Liver (tissue), 9 donors: Measurements from ENCODE around the gene OTOP2. TPM values are rescaled to one million over a fixed set of nuclear protein-coding genes. Genes with fewer than 3 reads are reported as not detected.

ENCODE experiments used
- DNase-seq: peaks from one replicate; pipeline ENCODE4 v3.0.0-alpha.2; 2017; ENCODE audit warnings: low spot score
- H3K27ac ChIP-seq, 2 donors: one replicate each; pipeline ENCODE4 v1.7.0; 2013; ENCODE audit warnings: inconsistent platforms in 2 of 2, low read length in 2 of 2, control low read depth in 1 of 2, low read depth in 1 of 2, mild to moderate bottlenecking in 1 of 2
- H3K27me3 ChIP-seq, 4 donors: one replicate each; pipeline versions ENCODE4 v1.6.1 to v1.7.0; 2013; ENCODE audit warnings: low read length in 3 of 4, inconsistent platforms in 1 of 4, mild to moderate bottlenecking in 1 of 4, moderate library complexity in 1 of 4; ENCODE audit not compliant: control insufficient read depth in 4 of 4, insufficient read depth in 4 of 4
- H3K36me3 ChIP-seq, 4 donors: one replicate each; pipeline versions ENCODE4 v1.6.1 to v1.7.0; 2013; ENCODE audit warnings: low read length in 3 of 4, mild to moderate bottlenecking in 3 of 4, low read depth in 1 of 4, moderate library complexity in 1 of 4; ENCODE audit not compliant: control insufficient read depth in 4 of 4, insufficient read depth in 3 of 4
- H3K4me1 ChIP-seq, 4 donors: one replicate each; pipeline versions ENCODE4 v1.6.1 to v1.7.0; 2013; ENCODE audit warnings: low read length in 3 of 4, mild to moderate bottlenecking in 3 of 4, moderate library complexity in 1 of 4; ENCODE audit not compliant: control insufficient read depth in 4 of 4, insufficient read depth in 4 of 4
- H3K4me3 ChIP-seq, 3 donors: one replicate each; pipeline versions ENCODE4 v1.6.1 to v1.7.0; 2013; ENCODE audit warnings: low read length in 3 of 3, control low read depth in 1 of 3, low read depth in 1 of 3, mild to moderate bottlenecking in 1 of 3
- H3K9ac ChIP-seq, 2 donors: one replicate each; pipeline ENCODE4 v1.7.0; 2013; ENCODE audit warnings: low read length in 2 of 2, mild to moderate bottlenecking in 2 of 2, moderate library complexity in 2 of 2, control low read depth in 1 of 2, low read depth in 1 of 2
- H3K9me3 ChIP-seq, 4 donors: one replicate each; pipeline versions ENCODE4 v1.6.1 to v1.7.0; 2013; ENCODE audit warnings: low read length in 3 of 4; ENCODE audit not compliant: control insufficient read depth in 4 of 4
- ATF3 ChIP-seq: IDR thresholded peaks from 2 replicates; pipeline ENCODE4 v1.6.1; 2016; ENCODE audit warnings: antibody characterized with exemption
- FOXA1 ChIP-seq: IDR thresholded peaks from 2 replicates; pipeline ENCODE4 v1.6.1; 2016; ENCODE audit warnings: antibody characterized with exemption
- GABPA ChIP-seq, 2 donors: IDR thresholded peaks in 1 of 2; conservative IDR thresholded peaks in 1 of 2; 2 replicates each; pipeline ENCODE4 v1.6.1; 2016; ENCODE audit warnings: antibody characterized with exemption in 2 of 2, mild to moderate bottlenecking in 1 of 2, moderate library complexity in 1 of 2
- HNF4A ChIP-seq, 2 donors: conservative IDR thresholded peaks; 2 replicates each; pipeline ENCODE4 v1.6.1; 2016; ENCODE audit warnings: antibody characterized with exemption in 2 of 2, mild to moderate bottlenecking in 2 of 2
- HNF4G ChIP-seq: IDR thresholded peaks from 2 replicates; pipeline ENCODE4 v1.6.1; 2016; ENCODE audit warnings: antibody characterized with exemption
- JUND ChIP-seq, 2 donors: IDR thresholded peaks; 2 replicates each; pipeline ENCODE4 v1.6.1; 2016; ENCODE audit warnings: antibody characterized with exemption in 2 of 2
- NR2F2 ChIP-seq: IDR thresholded peaks from 2 replicates; pipeline ENCODE4 v1.6.1; 2016; ENCODE audit warnings: antibody characterized with exemption
- RAD21 ChIP-seq, 2 donors: IDR thresholded peaks; 2 replicates each; pipeline ENCODE4 v1.6.1; 2016; ENCODE audit warnings: antibody characterized with exemption in 2 of 2, mild to moderate bottlenecking in 2 of 2
- RXRA ChIP-seq, 2 donors: IDR thresholded peaks; 2 replicates each; pipeline ENCODE4 v1.6.1; 2017 to 2018; ENCODE audit warnings: antibody characterized with exemption in 2 of 2, mild to moderate bottlenecking in 1 of 2
- SP1 ChIP-seq: IDR thresholded peaks from 2 replicates; pipeline ENCODE4 v1.6.1; 2018; ENCODE audit warnings: antibody characterized with exemption, mild to moderate bottlenecking
- TAF1 ChIP-seq: conservative IDR thresholded peaks from 2 replicates; pipeline ENCODE4 v1.6.1; 2016; ENCODE audit warnings: antibody characterized with exemption, mild to moderate bottlenecking
- YY1 ChIP-seq: IDR thresholded peaks from 2 replicates; pipeline ENCODE4 v1.6.1; 2016; ENCODE audit warnings: antibody characterized with exemption, mild to moderate bottlenecking
- WGBS: extraction: QIAGEN DNeasy Blood & Tissue Kit; methylation state at CpG from one replicate; pipeline ENCODE4 v1.1.7; 2013; 5-methylcytosine and 5-hydroxymethylcytosine counted together
- polyA plus RNA-seq, 2 donors: library from polyadenylated mRNA; stranded (reverse) in 1 of 2; unstranded in 1 of 2; fragments of 200-250 nt in 1 of 2; fragments of >200 nt in 1 of 2; fragmentation: Nextera tagmentation in 1 of 2; extraction: Ambion mirVana in 1 of 2; gene quantifications; one replicate each; pipeline versions ENCODE4 v1.2.1 to v1.2.3, GENCODE V29; 2013 to 2015
- total RNA-seq, 2 donors: library from RNA; depleted of rRNA; stranded (reverse); fragments of >200 nt; gene quantifications; one replicate each; pipeline ENCODE4 v1.2.3, GENCODE V29; 2014
- TF ChIP-seq, protein P1 (sequence below): IDR thresholded peaks from 2 replicates; pipeline ENCODE4 v1.6.1; 2016; ENCODE audit warnings: antibody characterized with exemption
- TF ChIP-seq, protein P2 (sequence below): fragments of 150-350 bp; IDR thresholded peaks from 2 replicates; pipeline ENCODE4 v1.5.1; 2017; ENCODE audit warnings: improper control_type of control experiment, low read depth, low read length; ENCODE audit not compliant: missing input control
- TF ChIP-seq, protein P3 (sequence below): IDR thresholded peaks from 2 replicates; pipeline ENCODE4 v1.6.1; 2016; ENCODE audit warnings: antibody characterized with exemption
- TF ChIP-seq, protein P4 (sequence below): IDR thresholded peaks from 2 replicates; pipeline ENCODE4 v1.6.1; 2016; ENCODE audit warnings: antibody characterized with exemption, mild to moderate bottlenecking
- donor health status: healthy.
- donor health status: healthy.
- donor health status: healthy.
- donor health status: healthy.
- donor health status: healthy.

The OTOP2 gene
- total and polyA plus RNA-seq, 4 donors: not detected

- H3K9me3 ChIP-seq: no peaks in the 10 kb centered on the region
- DNase-seq: no peak
- H3K9ac ChIP-seq: no peak overlapping the region
- H3K4me1 ChIP-seq: peaks cover 2 to 8% (median 6%) of the 10 kb centered on the region in 4 donors
- WGBS: 63% methylated on average over 3 of the region's 3 CpGs
- H3K27ac ChIP-seq: no peak overlapping the region
- no peak overlapping the region for H3K4me3 ChIP-seq
- no peaks in the 10 kb centered on the region for H3K36me3 ChIP-seq
- H3K27me3 ChIP-seq: peaks cover 0 to 12% (median 5%) of the 10 kb centered on the region in 4 donors
- TF ChIP-seq, protein P1, sequence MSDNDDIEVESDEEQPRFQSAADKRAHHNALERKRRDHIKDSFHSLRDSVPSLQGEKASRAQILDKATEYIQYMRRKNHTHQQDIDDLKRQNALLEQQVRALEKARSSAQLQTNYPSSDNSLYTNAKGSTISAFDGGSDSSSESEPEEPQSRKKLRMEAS: no peak
- TF ChIP-seq HNF4A (conservative IDR thresholded peaks at IDR 0.05) (no peak), GABPA (IDR thresholded peaks at IDR 0.05 in 1 of 2, conservative IDR thresholded peaks at IDR 0.05 in 1 of 2) (no peak), RXRA (IDR thresholded peaks at IDR 0.05) (no peak), ATF3 (no peak)
- TF ChIP-seq, protein P2, sequence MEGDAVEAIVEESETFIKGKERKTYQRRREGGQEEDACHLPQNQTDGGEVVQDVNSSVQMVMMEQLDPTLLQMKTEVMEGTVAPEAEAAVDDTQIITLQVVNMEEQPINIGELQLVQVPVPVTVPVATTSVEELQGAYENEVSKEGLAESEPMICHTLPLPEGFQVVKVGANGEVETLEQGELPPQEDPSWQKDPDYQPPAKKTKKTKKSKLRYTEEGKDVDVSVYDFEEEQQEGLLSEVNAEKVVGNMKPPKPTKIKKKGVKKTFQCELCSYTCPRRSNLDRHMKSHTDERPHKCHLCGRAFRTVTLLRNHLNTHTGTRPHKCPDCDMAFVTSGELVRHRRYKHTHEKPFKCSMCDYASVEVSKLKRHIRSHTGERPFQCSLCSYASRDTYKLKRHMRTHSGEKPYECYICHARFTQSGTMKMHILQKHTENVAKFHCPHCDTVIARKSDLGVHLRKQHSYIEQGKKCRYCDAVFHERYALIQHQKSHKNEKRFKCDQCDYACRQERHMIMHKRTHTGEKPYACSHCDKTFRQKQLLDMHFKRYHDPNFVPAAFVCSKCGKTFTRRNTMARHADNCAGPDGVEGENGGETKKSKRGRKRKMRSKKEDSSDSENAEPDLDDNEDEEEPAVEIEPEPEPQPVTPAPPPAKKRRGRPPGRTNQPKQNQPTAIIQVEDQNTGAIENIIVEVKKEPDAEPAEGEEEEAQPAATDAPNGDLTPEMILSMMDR: no peak
Measured at GRCh38 chr17:74925242-74925641, 1.2 kb downstream of the OTOP2 start.

DNA sequence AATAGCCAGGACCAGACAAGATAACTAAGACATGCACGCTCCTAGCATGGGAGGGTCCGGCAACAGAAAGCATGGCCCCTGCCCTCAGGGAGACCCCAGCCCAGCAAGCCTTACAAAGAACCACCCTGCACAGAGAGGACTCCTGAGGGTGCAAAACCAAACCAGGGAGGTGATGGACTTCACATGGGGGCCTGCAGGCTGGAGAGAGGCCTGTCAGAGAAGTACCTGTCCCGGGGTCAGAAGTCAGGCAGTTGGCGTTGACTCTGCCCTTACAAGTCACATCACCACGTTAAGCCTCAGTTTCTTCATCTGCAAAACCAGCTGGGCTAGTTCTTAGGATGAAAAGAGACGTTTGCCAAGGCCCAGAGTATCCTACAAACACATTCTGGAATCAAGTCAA, 4.7 kb downstream of the OTOP2 start:
- no peak overlapping the region for H3K27ac ChIP-seq
- H3K27me3 ChIP-seq: peaks cover 3 to 11% (median 7%) of the 10 kb centered on the region in 4 donors
- H3K4me1 ChIP-seq: peaks cover under 1 to 6% (median 3%) of the 10 kb centered on the region in 4 donors
- 79% methylated on average over 6 of the region's 6 CpGs for WGBS
- no peak overlapping the region for H3K9ac ChIP-seq
- H3K4me3 ChIP-seq: no peak overlapping the region
- TF ChIP-seq NR2F2: no peak
- TF ChIP-seq YY1: no peak
- no peak for TF ChIP-seq SP1
- TF ChIP-seq, protein P1: no peak
- no peak for TF ChIP-seq TAF1
- TF ChIP-seq, protein P2: no peak
- TF ChIP-seq ATF3: no peak
- no peak for TF ChIP-seq RAD21 (IDR thresholded peaks at IDR 0.05)
- no peak for TF ChIP-seq JUND (IDR thresholded peaks at IDR 0.05)
- TF ChIP-seq FOXA1: no peak
- TF ChIP-seq GABPA (IDR thresholded peaks at IDR 0.05 in 1 of 2, conservative IDR thresholded peaks at IDR 0.05 in 1 of 2): no peak
- TF ChIP-seq HNF4G: no peak
- TF ChIP-seq, protein P3, sequence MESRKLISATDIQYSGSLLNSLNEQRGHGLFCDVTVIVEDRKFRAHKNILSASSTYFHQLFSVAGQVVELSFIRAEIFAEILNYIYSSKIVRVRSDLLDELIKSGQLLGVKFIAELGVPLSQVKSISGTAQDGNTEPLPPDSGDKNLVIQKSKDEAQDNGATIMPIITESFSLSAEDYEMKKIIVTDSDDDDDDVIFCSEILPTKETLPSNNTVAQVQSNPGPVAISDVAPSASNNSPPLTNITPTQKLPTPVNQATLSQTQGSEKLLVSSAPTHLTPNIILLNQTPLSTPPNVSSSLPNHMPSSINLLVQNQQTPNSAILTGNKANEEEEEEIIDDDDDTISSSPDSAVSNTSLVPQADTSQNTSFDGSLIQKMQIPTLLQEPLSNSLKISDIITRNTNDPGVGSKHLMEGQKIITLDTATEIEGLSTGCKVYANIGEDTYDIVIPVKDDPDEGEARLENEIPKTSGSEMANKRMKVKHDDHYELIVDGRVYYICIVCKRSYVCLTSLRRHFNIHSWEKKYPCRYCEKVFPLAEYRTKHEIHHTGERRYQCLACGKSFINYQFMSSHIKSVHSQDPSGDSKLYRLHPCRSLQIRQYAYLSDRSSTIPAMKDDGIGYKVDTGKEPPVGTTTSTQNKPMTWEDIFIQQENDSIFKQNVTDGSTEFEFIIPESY: no peak
- TF ChIP-seq, protein P4, sequence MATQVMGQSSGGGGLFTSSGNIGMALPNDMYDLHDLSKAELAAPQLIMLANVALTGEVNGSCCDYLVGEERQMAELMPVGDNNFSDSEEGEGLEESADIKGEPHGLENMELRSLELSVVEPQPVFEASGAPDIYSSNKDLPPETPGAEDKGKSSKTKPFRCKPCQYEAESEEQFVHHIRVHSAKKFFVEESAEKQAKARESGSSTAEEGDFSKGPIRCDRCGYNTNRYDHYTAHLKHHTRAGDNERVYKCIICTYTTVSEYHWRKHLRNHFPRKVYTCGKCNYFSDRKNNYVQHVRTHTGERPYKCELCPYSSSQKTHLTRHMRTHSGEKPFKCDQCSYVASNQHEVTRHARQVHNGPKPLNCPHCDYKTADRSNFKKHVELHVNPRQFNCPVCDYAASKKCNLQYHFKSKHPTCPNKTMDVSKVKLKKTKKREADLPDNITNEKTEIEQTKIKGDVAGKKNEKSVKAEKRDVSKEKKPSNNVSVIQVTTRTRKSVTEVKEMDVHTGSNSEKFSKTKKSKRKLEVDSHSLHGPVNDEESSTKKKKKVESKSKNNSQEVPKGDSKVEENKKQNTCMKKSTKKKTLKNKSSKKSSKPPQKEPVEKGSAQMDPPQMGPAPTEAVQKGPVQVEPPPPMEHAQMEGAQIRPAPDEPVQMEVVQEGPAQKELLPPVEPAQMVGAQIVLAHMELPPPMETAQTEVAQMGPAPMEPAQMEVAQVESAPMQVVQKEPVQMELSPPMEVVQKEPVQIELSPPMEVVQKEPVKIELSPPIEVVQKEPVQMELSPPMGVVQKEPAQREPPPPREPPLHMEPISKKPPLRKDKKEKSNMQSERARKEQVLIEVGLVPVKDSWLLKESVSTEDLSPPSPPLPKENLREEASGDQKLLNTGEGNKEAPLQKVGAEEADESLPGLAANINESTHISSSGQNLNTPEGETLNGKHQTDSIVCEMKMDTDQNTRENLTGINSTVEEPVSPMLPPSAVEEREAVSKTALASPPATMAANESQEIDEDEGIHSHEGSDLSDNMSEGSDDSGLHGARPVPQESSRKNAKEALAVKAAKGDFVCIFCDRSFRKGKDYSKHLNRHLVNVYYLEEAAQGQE: no peak
- TF ChIP-seq HNF4A (conservative IDR thresholded peaks at IDR 0.05): no peak
- no peak for TF ChIP-seq RXRA (IDR thresholded peaks at IDR 0.05)
- no peak for DNase-seq
- H3K36me3 ChIP-seq: no peaks in the 10 kb centered on the region
- no peaks in the 10 kb centered on the region for H3K9me3 ChIP-seq
